ENCODE data around the gene TBCD. TPM values are rescaled to one million over a fixed set of nuclear protein-coding genes. Genes with fewer than 3 reads are reported as not detected.

The TBCD gene
- total and polyA plus RNA-seq, 12 donors = 25.6 to 240 (median 66.2) TPM

DNA sequence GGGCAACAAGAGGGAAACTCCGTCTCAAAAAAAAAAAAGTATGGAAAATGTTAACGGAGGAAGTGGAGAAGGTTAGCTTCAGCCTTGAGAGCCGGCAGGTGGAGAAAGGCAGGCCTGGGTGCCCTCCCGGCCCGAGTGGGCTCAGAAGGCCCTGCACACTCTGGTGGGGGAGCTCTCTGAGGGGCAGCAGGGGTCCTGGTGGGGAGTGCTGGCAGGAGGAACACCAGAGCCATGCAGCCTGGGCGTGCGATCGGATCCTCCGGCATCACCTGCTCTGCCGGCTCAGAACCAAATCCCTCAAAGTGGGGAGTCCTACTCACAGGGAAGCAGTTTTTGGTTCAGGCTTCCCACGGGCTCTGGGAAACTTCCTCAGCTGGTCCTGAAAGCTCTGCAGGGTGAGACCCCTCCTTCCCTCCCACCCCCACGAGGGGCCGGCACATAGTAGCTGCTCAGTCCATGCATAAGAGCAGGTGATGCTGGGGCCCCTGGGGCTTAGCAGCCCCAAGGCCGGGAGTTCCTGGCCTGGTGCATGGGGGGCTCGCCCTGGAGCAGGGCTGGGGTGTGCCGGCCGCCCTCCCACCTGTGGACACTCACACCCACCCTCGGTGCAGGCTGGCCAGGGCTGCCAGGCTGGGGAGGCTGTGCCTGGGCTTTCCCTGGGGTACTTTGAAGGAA, 15.2 kb upstream of the TBCD start:
- WGBS, 4 donors = 43 to 56% (median 50%) methylated on average over 12 to 18 of the region's 18 CpGs
- no peak for DNase-seq
- Histone ChIP-seq H3K27me3 (no peaks in the 10 kb centered on the region), H3K36me3 (replicated peaks in 1 of 2) (peaks cover 0 to 26% of the 10 kb centered on the region in 2 donors), H3K4me3 (peak overlapping the region in 2 of 4 donors; percentile 67 to 71), H3K9me3 (replicated peaks in 1 of 3) (peaks cover 0 to 6% (median 0%) of the 10 kb centered on the region in 3 donors), H3K4me1 (replicated peaks in 1 of 2) (peaks cover 20 to 26% of the 10 kb centered on the region in 2 donors), H3K27ac (peak overlapping the region; percentile 60 to 93 (median 89))
- peak in 1 of 2 donors; percentile 21 for TF ChIP-seq POLR2A (IDR thresholded peaks at IDR 0.05)
- TF ChIP-seq, protein P1, sequence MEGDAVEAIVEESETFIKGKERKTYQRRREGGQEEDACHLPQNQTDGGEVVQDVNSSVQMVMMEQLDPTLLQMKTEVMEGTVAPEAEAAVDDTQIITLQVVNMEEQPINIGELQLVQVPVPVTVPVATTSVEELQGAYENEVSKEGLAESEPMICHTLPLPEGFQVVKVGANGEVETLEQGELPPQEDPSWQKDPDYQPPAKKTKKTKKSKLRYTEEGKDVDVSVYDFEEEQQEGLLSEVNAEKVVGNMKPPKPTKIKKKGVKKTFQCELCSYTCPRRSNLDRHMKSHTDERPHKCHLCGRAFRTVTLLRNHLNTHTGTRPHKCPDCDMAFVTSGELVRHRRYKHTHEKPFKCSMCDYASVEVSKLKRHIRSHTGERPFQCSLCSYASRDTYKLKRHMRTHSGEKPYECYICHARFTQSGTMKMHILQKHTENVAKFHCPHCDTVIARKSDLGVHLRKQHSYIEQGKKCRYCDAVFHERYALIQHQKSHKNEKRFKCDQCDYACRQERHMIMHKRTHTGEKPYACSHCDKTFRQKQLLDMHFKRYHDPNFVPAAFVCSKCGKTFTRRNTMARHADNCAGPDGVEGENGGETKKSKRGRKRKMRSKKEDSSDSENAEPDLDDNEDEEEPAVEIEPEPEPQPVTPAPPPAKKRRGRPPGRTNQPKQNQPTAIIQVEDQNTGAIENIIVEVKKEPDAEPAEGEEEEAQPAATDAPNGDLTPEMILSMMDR (IDR thresholded peaks at IDR 0.05) = no peak
- intact Hi-C loops (cut with DNase I) = no loop called here

DNA sequence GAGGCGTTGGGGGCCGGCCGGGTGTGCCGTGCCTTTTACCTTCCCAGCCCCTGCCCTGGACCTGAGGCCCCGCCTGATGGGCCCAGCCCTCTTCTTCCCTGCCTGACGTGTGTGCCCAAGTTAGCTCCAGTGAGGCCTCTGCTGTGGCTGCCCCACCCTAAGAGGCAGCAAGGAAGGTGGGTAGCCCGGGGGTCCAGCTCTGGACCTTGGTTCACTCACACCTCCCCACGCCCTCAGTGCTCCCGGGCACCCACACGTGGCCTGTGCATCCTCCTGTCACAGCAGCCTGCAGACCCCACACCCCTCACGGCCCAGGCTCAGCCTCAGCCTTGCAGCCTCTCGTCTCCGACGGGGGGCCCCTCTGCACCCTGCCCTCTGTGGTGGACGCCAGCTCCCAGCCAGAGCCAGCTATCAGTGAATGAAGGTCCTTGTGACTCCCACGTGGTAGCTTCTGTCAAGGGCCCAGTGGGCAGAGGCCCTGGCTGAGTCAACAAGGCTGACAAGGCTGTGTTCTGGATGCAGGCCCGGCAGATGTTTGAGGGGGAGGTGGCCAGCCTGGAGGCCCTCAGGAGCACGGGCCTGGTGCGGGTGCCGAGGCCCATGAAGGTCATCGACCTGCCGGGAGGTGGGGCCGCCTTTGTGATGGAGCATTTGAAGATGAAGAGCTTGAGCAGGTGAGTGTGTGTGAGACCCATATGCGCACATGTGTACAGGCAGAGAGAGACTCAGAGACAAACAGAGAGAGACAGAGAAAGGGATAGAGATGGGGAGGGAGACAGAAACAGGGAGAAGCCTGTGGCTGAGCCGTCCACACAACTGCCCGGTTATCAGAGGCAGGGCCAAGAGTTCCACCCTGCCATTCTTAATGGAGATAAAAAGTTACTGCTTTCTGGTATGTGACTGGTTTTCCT, 13.6 kb upstream of the TBCD start:
- intact Hi-C loops (cut with DNase I) = no loop called here
- Histone ChIP-seq H3K27ac (peak overlapping the region in 4 of 5 donors; percentile 44 to 93 (median 90)), H3K4me3 (peak overlapping the region in 1 of 4 donors; percentile 6), H3K9me3 (replicated peaks in 1 of 3) (peaks cover 0 to 6% (median 0%) of the 10 kb centered on the region in 3 donors), H3K4me1 (replicated peaks in 1 of 2) (peaks cover 20 to 26% of the 10 kb centered on the region in 2 donors), H3K36me3 (replicated peaks in 1 of 2) (peaks cover 0 to 42% of the 10 kb centered on the region in 2 donors), H3K27me3 (no peaks in the 10 kb centered on the region)
- 45 to 62% (median 46%) methylated on average over 11 to 26 of the region's 26 CpGs for WGBS, 4 donors
- DNase-seq = peak; percentile 88 to 98 (median 96)
- TF ChIP-seq POLR2A (IDR thresholded peaks at IDR 0.05) = peak in 1 of 2 donors; percentile 84
- TF ChIP-seq, protein P1 (IDR thresholded peaks at IDR 0.05) = no peak

DNA sequence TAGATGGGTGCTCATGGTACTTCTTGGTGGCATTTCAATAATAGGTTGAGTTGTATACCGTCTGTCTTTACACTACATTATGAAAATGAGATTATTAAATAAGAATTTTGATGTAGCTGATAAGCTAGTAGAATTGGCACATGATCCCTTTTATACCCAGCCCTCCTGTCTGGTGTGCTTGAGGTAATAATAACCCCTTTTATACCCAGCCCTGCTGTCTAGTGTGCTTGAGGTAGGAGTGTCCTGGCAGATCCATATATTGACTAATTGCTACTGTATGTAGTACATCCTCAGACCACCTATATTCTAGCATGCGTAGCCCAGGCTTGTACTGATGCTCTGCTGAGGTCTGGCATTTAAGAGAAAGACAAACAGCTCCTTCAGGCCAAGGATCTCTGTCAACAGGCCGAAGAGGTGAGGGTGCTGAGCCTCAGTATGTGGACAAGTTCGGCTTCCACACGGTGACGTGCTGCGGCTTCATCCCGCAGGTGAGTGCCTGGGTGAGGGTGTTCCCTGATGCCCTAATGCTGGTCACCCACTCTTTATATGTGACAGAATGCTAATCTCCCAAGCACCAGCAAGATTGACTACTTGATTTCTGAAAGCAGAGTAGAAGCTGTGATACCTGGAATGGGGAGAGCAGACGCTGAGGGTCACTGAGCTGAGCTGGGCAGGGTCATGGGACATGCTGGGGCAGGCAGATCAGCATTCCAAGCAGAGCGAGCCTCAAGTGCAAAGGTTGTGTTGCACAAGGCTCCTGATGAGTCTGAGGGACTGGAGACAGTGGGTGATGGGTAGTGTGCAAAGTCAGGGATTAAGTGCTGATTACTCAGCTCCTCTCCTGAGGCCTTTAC, 10.7 kb upstream of the TBCD start:
- DNase-seq = peak in 1 of 7 donors; percentile 3
- Histone ChIP-seq H3K27ac (no peak overlapping the region), H3K27me3 (no peaks in the 10 kb centered on the region), H3K36me3 (replicated peaks in 1 of 2) (peaks cover 0 to 52% of the 10 kb centered on the region in 2 donors), H3K9me3 (replicated peaks in 1 of 3) (peaks cover 0 to 6% (median 0%) of the 10 kb centered on the region in 3 donors), H3K4me3 (no peak overlapping the region), H3K4me1 (replicated peaks in 1 of 2) (peaks cover 17 to 18% of the 10 kb centered on the region in 2 donors)
- no peak for TF ChIP-seq POLR2A (IDR thresholded peaks at IDR 0.05)
- TF ChIP-seq, protein P1 (IDR thresholded peaks at IDR 0.05) = no peak
- WGBS, 4 donors = 94 to 100% (median 97%) methylated on average over 4 to 10 of the region's 10 CpGs
- intact Hi-C loops (cut with DNase I) = no loop called here
